Endothelial cell of umbilical vein (primary cell): ENCODE measurements around the gene GATAD1. TPM values are rescaled to one million over a fixed set of nuclear protein-coding genes. Genes with fewer than 3 reads are reported as not detected.

ENCODE experiments used
- BruUV-seq: library from RNA; stranded (reverse); fragments of 400-500 nt; replicated peaks from 2 replicates; lab custom pipeline; 2021; lab: Mats Ljungman, UMichigan
- CTCF ChIA-PET: fragments of 300-600, 350-600 bp; sonication (Branson Sonifier 250); formaldehyde crosslinking; loops from one replicate; lab custom pipeline; 2021; ENCODE audit warnings: antibody characterized with exemption, inconsistent platforms; lab: Charles Lee
- POLR2A ChIA-PET: fragments of 300-600, 350-600 bp; sonication (Branson Sonifier 250); formaldehyde crosslinking; loops from one replicate; lab custom pipeline; 2021; ENCODE audit warnings: antibody characterized with exemption, inconsistent platforms; lab: Charles Lee
- DNase-seq: peaks from one replicate; pipeline ENCODE4 v3.0.0-alpha.2; 2011; ENCODE audit warnings: low read depth, low spot score
- FAIRE-seq: peaks from 2 replicates; lab custom pipeline; 2011; peaks lifted over from hg19 to GRCh38; lab: Jason Lieb, UNC
- H2AFZ ChIP-seq: 2 replicates; pipeline ENCODE4 v1.6.0; 2012; ENCODE audit warnings: low read depth, low read length, control low read depth, inconsistent platforms
- H3K27ac ChIP-seq: 2 replicates; pipeline ENCODE4 v1.5.1; 2011; ENCODE audit warnings: low read depth, mild to moderate bottlenecking, control low read depth, low read length, moderate library complexity; ENCODE audit not compliant: insufficient read depth
- H3K27me3 ChIP-seq, 2 experiments: 2 replicates each; pipeline versions ENCODE4 v1.6.0 to v1.6.1; 2011; ENCODE audit warnings: low read length in 2 of 2, mixed read lengths in 1 of 2; ENCODE audit not compliant: control insufficient read depth in 2 of 2, insufficient read depth in 2 of 2
- H3K36me3 ChIP-seq, 2 experiments: 2 replicates in 1 of 2; 3 replicates in 1 of 2; pipeline ENCODE4 v1.5.1; 2011; ENCODE audit warnings: low read length in 2 of 2, mild to moderate bottlenecking in 1 of 2, moderate library complexity in 1 of 2; ENCODE audit not compliant: control insufficient read depth in 2 of 2, insufficient read depth in 2 of 2; ENCODE audit errors: extremely low read depth in 1 of 2
- H3K4me1 ChIP-seq: 3 replicates; pipeline ENCODE4 v1.5.1; 2011; ENCODE audit warnings: mild to moderate bottlenecking, low read length; ENCODE audit not compliant: control insufficient read depth, insufficient read depth; ENCODE audit errors: extremely low read depth
- H3K4me2 ChIP-seq: 2 replicates; pipeline ENCODE4 v1.6.1; 2011; ENCODE audit warnings: low read length, control low read depth, mixed read lengths; ENCODE audit not compliant: insufficient read depth
- H3K4me3 ChIP-seq, 3 experiments: fragments of 200-600 bp in 1 of 3; sonication (generic), shearing (Covaris generic) in 1 of 3; replicated peaks in 1 of 3; 2 replicates each; pipeline ENCODE4 v1.5.1; 2011 to 2016; ENCODE audit warnings: control low read depth in 3 of 3, low read length in 3 of 3, mild to moderate bottlenecking in 2 of 3, inconsistent platforms in 1 of 3, low read depth in 1 of 3, moderate library complexity in 1 of 3; ENCODE audit not compliant: insufficient read depth in 1 of 3
- H3K79me2 ChIP-seq: 2 replicates; pipeline ENCODE4 v1.6.0; 2012; ENCODE audit warnings: low read length, inconsistent platforms; ENCODE audit not compliant: control insufficient read depth, insufficient read depth
- H3K9ac ChIP-seq: replicated peaks from 2 replicates; pipeline ENCODE3; 2011; ENCODE audit warnings: low read length, control low read depth; ENCODE audit not compliant: insufficient read depth; ENCODE audit errors: extremely low read depth
- H3K9me1 ChIP-seq: replicated peaks from 3 replicates; pipeline ENCODE4 v1.6.0; 2011; ENCODE audit warnings: mild to moderate bottlenecking, low read length; ENCODE audit not compliant: control insufficient read depth, insufficient read depth; ENCODE audit errors: extremely low read depth
- H3K9me3 ChIP-seq: replicated peaks from 2 replicates; pipeline ENCODE4 v1.5.1; 2012; ENCODE audit warnings: low read length, inconsistent platforms; ENCODE audit not compliant: control insufficient read depth, insufficient read depth
- H4K20me1 ChIP-seq: replicated peaks from 2 replicates; pipeline ENCODE3; 2011; ENCODE audit warnings: mild to moderate bottlenecking, low read length; ENCODE audit not compliant: control insufficient read depth, insufficient read depth; ENCODE audit errors: extremely low read depth
- CTCF ChIP-seq, 2 donors: IDR thresholded peaks; 1 replicate in 1 of 2; 2 replicates in 1 of 2; pipeline ENCODE4 v1.5.1; 2011; ENCODE audit warnings: low read length in 2 of 2, mild to moderate bottlenecking in 2 of 2, moderate library complexity in 2 of 2, control low read depth in 1 of 2, inconsistent platforms in 1 of 2, low read depth in 1 of 2; ENCODE audit not compliant: insufficient read depth in 1 of 2; ENCODE audit errors: extremely low read depth in 1 of 2
- EZH2 ChIP-seq: IDR thresholded peaks from 2 replicates; pipeline ENCODE4 v1.6.1; 2012; ENCODE audit warnings: borderline replicate concordance, low read depth, mild to moderate bottlenecking, moderate library complexity, low read length, inconsistent platforms; ENCODE audit not compliant: severe bottlenecking
- GATA2 ChIP-seq: IDR thresholded peaks from 2 replicates; pipeline ENCODE4 v1.7.0; 2011; ENCODE audit warnings: low read depth, mild to moderate bottlenecking, moderate library complexity, mixed read lengths, low read length; ENCODE audit not compliant: insufficient read length, insufficient read depth
- MAX ChIP-seq: IDR thresholded peaks from 2 replicates; pipeline ENCODE4 v1.6.1; 2011; ENCODE audit not compliant: insufficient read depth, insufficient read length
- MYC ChIP-seq: IDR thresholded peaks from one replicate; pipeline ENCODE4 v1.6.1; 2011; ENCODE audit warnings: mild to moderate bottlenecking, low read depth, low read length
- POLR2AphosphoS5 ChIP-seq: IDR thresholded peaks from 2 replicates; pipeline ENCODE4 v1.6.1; 2012; ENCODE audit warnings: low read depth, mild to moderate bottlenecking, control low read depth, low read length, moderate library complexity; ENCODE audit not compliant: insufficient read depth
- dilution Hi-C: fragments of 300-500 bp; cut with MboI; formaldehyde crosslinking; loops from one replicate; pipeline ENCODE4 v1.15.0; 2019; ENCODE audit warnings: low sequenced_read_pairs; ENCODE audit not compliant: extremely low pct_ligation_motif_present
- intact Hi-C: fragments of 100-400 bp; cut with micrococcal nuclease; formaldehyde crosslinking; loops from one replicate; pipeline ENCODE4 v1.10.0; 2022
- polyA plus RNA-seq, 4 experiments: library from polyadenylated mRNA; depleted of rRNA in 3 of 4; stranded (reverse) in 3 of 4; unstranded in 1 of 4; fragments of >200 nt; gene quantifications; 2 replicates each; pipeline versions ENCODE4 v1.2.1 to v1.2.3, GENCODE V29; 2011 to 2012; ENCODE audit warnings: missing spikeins in 1 of 4
- total RNA-seq: library from RNA; stranded (reverse); gene quantifications from 2 replicates; pipeline ENCODE4 v1.2.3, GENCODE V29; 2021

Gene GATAD1
- total and polyA plus RNA-seq, 2 donors (not counting 3 experiments of a cell fraction or from before 2014, with no cell fraction given) = 13.7 to 28.9 TPM

DNA sequence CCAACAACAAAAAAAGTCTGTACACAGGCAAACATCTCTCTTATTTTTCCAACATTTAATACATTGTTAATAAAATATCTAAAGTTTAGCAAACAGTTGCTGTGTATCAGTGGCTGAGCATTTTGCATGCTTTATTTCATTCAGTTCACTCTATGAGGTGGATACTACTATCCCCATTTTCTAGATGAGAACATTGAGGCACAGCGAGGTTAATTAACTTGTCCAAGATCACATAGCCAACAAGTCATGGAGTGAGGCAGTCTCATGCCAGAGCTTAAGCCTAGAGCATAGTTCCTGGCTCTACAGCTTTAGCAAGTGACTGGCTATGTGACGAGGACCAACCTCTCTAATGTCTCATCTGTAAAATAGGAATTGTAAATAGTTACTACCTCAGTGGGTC lies 4.4 kb downstream of the GATAD1 start:
- H3K36me3 ChIP-seq = peaks cover 4 to 16% of the 10 kb centered on the region in 2 experiments

More for the DNA sequence above, 4.4 kb downstream of the GATAD1 start:
- Histone ChIP-seq H3K9me3 (no peaks in the 10 kb centered on the region), H3K9ac (no peak overlapping the region), H3K4me2 (no peak overlapping the region), H4K20me1 (no peaks in the 10 kb centered on the region), H3K27ac (no peak overlapping the region), H3K27me3 (no peaks in the 10 kb centered on the region), H3K79me2 (peaks cover 12% of the 10 kb centered on the region), H3K9me1 (no peaks in the 10 kb centered on the region), H3K4me3 (no peak overlapping the region), H2AFZ (no peak overlapping the region), H3K4me1 (peaks cover 10% of the 10 kb centered on the region)
- dilution Hi-C loops = no loop called here
- TF ChIP-seq GATA2 = no peak
- no peak for TF ChIP-seq POLR2AphosphoS5
- no peak for TF ChIP-seq MAX
- TF ChIP-seq CTCF (IDR thresholded peaks at IDR 0.05; ENCODE audit: extremely low read depth in 1 of 2, insufficient read depth in 1 of 2, low read depth in 1 of 2, low read length in 2 of 2) = no peak
- TF ChIP-seq EZH2 = no peak
- TF ChIP-seq MYC = no peak
- ChIA-PET POLR2A (no interaction called here), CTCF (no interaction called here)
- no peak for FAIRE-seq
- intact Hi-C loops = no loop called here
- BruUV-seq = no TSS peak
- DNase-seq = no peak
